Hepatocyte (in vitro differentiated cells): ENCODE results near the gene PDE4D. TPM values are rescaled to one million over a fixed set of nuclear protein-coding genes. Genes with fewer than 3 reads are reported as not detected.
A peak's percentile ranks its signal among the peaks of the same experiment; 100 is the strongest.

Experiments used
- DNase-seq: peaks from one replicate; pipeline ENCODE4 v3.0.0-alpha.2; 2016; ENCODE audit warnings: low spot score
- H2AFZ ChIP-seq: fragments of 200-600 bp; sonication (generic); 2 replicates; pipeline ENCODE4 v1.6.0; 2016; ENCODE audit warnings: antibody characterized with exemption, mild to moderate bottlenecking
- H3K27ac ChIP-seq: fragments of 200-600 bp; sonication (generic); 2 replicates; pipeline ENCODE4 v1.5.1; 2016; ENCODE audit warnings: mild to moderate bottlenecking
- H3K27me3 ChIP-seq: fragments of 200-600 bp; sonication (generic); 2 replicates; pipeline ENCODE4 v1.6.1; 2016
- H3K36me3 ChIP-seq: fragments of 200-600 bp; sonication (generic); replicated peaks from 2 replicates; pipeline ENCODE4 v1.5.1; 2016; ENCODE audit warnings: low read depth; ENCODE audit not compliant: insufficient read depth
- H3K4me1 ChIP-seq: fragments of 200-600 bp; sonication (generic); 2 replicates; pipeline ENCODE4 v1.5.1; 2016; ENCODE audit warnings: mild to moderate bottlenecking, moderate library complexity; ENCODE audit not compliant: insufficient read depth
- H3K4me2 ChIP-seq: fragments of 200-600 bp; sonication (generic); 2 replicates; pipeline ENCODE4 v1.6.0; 2016
- H3K4me3 ChIP-seq: fragments of 200-600 bp; sonication (generic); 2 replicates; pipeline ENCODE4 v1.5.1; 2016; ENCODE audit warnings: mild to moderate bottlenecking
- H3K79me2 ChIP-seq: fragments of 200-600 bp; sonication (generic); 2 replicates; pipeline ENCODE4 v1.6.0; 2017; ENCODE audit warnings: mild to moderate bottlenecking
- H3K9me2 ChIP-seq: fragments of 200-600 bp; sonication (generic); replicated peaks from 2 replicates; pipeline ENCODE4 v1.6.0; 2017; ENCODE audit warnings: mild to moderate bottlenecking; ENCODE audit not compliant: insufficient read depth
- H3K9me3 ChIP-seq: fragments of 200-600 bp; sonication (generic); 2 replicates; pipeline ENCODE4 v1.5.1; 2016; ENCODE audit warnings: low read depth, mild to moderate bottlenecking
- H4K20me1 ChIP-seq: fragments of 200-600 bp; sonication (generic); 2 replicates; pipeline ENCODE4 v1.6.0; 2016; ENCODE audit warnings: mild to moderate bottlenecking; ENCODE audit not compliant: insufficient read depth, poor library complexity, severe bottlenecking
- EZH2 ChIP-seq: fragments of 200-600 bp; sonication (generic); IDR thresholded peaks from 2 replicates; pipeline ENCODE4 v1.6.1; 2016; ENCODE audit warnings: antibody characterized with exemption, mild to moderate bottlenecking, borderline replicate concordance
- EZH2phosphoT487 ChIP-seq: fragments of 200-600 bp; sonication (generic); IDR thresholded peaks from one replicate; pipeline ENCODE4 v1.6.1; 2018; ENCODE audit warnings: antibody characterized with exemption, mild to moderate bottlenecking, low read depth, moderate library complexity; ENCODE audit not compliant: unreplicated experiment, severe bottlenecking
- WGBS: methylation state at CpG from one replicate; pipeline ENCODE4 v1.1.6; 2016; ENCODE audit warnings: low lambda C conversion rate; ENCODE audit errors: missing lambda C conversion rate; 5-methylcytosine and 5-hydroxymethylcytosine counted together
- polyA plus RNA-seq: library from polyadenylated mRNA; unstranded; fragments of >200 nt; fragmentation: Nextera tagmentation; extraction: Ambion mirVana; gene quantifications from 2 replicates; pipeline ENCODE4 v1.2.1, GENCODE V29; 2016
- total RNA-seq: library from RNA; depleted of rRNA; stranded (reverse); fragments of >200 nt; gene quantifications from 2 replicates; pipeline ENCODE4 v1.2.3, GENCODE V29; 2014
- TF ChIP-seq, protein P1 (sequence below): fragments of 200-600 bp; sonication (generic); IDR thresholded peaks from 2 replicates; pipeline ENCODE4 v1.5.1; 2016; ENCODE audit warnings: antibody characterized with exemption, mild to moderate bottlenecking; ENCODE audit not compliant: poor library complexity

PDE4D gene
- total and polyA plus RNA-seq, 2 experiments from 2014 or later: 14.5 to 45.2 TPM

GRCh38 chr5:58929726-58930125, 963.8 kb downstream of the PDE4D start:
- H3K9me3 ChIP-seq: no peaks in the 10 kb centered on the region
- no peak overlapping the region for H3K4me3 ChIP-seq
- no peak overlapping the region for H3K27ac ChIP-seq
- no peaks in the 10 kb centered on the region for H4K20me1 ChIP-seq
- no peaks in the 10 kb centered on the region for H3K9me2 ChIP-seq
- H3K4me1 ChIP-seq: no peaks in the 10 kb centered on the region
- H3K36me3 ChIP-seq: no peaks in the 10 kb centered on the region
- no peaks in the 10 kb centered on the region for H3K79me2 ChIP-seq
- no peak overlapping the region for H3K4me2 ChIP-seq
- H3K27me3 ChIP-seq: no peaks in the 10 kb centered on the region
- H2AFZ ChIP-seq: no peak overlapping the region
- no peak for DNase-seq
- WGBS: 100% methylated on average over 1 of the region's 1 CpG
- no peak for TF ChIP-seq EZH2
- no peak for TF ChIP-seq EZH2phosphoT487
- TF ChIP-seq, protein P1, sequence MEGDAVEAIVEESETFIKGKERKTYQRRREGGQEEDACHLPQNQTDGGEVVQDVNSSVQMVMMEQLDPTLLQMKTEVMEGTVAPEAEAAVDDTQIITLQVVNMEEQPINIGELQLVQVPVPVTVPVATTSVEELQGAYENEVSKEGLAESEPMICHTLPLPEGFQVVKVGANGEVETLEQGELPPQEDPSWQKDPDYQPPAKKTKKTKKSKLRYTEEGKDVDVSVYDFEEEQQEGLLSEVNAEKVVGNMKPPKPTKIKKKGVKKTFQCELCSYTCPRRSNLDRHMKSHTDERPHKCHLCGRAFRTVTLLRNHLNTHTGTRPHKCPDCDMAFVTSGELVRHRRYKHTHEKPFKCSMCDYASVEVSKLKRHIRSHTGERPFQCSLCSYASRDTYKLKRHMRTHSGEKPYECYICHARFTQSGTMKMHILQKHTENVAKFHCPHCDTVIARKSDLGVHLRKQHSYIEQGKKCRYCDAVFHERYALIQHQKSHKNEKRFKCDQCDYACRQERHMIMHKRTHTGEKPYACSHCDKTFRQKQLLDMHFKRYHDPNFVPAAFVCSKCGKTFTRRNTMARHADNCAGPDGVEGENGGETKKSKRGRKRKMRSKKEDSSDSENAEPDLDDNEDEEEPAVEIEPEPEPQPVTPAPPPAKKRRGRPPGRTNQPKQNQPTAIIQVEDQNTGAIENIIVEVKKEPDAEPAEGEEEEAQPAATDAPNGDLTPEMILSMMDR: no peak

DNA sequence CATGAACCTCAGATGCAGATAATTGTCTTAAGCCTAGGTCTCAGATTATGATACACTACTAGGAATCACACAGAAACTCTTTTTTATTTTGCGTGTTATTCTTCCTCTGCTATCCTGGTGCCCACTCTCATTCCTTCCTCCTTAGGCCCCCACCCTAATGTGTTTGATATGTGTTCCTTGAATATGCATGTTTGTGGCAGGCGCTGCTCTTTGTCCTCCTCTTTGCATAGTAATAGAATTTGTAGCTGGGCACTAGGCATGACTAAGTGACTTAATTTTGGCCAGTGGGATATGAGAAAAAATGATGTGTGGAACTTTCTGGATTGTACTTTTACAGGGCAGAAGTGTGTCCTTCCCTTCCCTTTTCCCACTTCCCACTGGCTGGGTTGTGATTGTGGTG, 965.6 kb downstream of the PDE4D start:
- Histone ChIP-seq H3K9me3 (no peaks in the 10 kb centered on the region), H4K20me1 (no peaks in the 10 kb centered on the region), H3K79me2 (no peaks in the 10 kb centered on the region), H3K9me2 (no peaks in the 10 kb centered on the region), H3K4me2 (no peak overlapping the region), H3K27me3 (no peaks in the 10 kb centered on the region), H2AFZ (no peak overlapping the region), H3K4me1 (no peaks in the 10 kb centered on the region), H3K36me3 (no peaks in the 10 kb centered on the region), H3K27ac (no peak overlapping the region), H3K4me3 (no peak overlapping the region)
- no peak for DNase-seq
- 84% methylated on average over 2 of the region's 2 CpGs for WGBS
- TF ChIP-seq EZH2phosphoT487 (no peak), EZH2 (no peak)
- TF ChIP-seq, protein P1: no peak

DNA sequence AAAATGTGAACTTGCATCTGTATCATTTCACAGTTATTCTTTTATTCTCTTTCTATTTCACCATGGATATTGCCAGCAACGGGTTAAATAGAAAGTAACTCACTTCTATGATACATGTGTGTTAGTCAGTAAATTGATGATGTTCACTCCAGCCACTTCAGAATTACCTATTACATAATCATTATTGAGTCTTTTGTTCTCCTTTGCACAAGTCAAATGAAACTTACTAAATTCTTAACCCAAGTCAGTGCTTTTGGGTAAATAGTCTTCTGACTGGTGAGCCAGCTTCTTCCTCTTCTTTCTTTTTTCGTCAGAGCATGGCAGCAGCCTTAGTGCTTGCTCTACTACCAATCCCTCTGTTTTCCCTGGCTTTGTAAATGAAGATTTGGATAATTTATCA, 966.3 kb downstream of the PDE4D start:
- no peak for TF ChIP-seq EZH2phosphoT487
- TF ChIP-seq, protein P1: no peak
- Histone ChIP-seq H4K20me1 (no peaks in the 10 kb centered on the region), H3K36me3 (no peaks in the 10 kb centered on the region), H3K27me3 (no peaks in the 10 kb centered on the region), H3K79me2 (no peaks in the 10 kb centered on the region), H3K9me2 (no peaks in the 10 kb centered on the region), H2AFZ (no peak overlapping the region), H3K4me1 (no peaks in the 10 kb centered on the region), H3K9me3 (no peaks in the 10 kb centered on the region), H3K4me2 (no peak overlapping the region), H3K27ac (no peak overlapping the region), H3K4me3 (no peak overlapping the region)
- WGBS: 65% methylated on average over 2 of the region's 2 CpGs
- no peak for DNase-seq

DNA sequence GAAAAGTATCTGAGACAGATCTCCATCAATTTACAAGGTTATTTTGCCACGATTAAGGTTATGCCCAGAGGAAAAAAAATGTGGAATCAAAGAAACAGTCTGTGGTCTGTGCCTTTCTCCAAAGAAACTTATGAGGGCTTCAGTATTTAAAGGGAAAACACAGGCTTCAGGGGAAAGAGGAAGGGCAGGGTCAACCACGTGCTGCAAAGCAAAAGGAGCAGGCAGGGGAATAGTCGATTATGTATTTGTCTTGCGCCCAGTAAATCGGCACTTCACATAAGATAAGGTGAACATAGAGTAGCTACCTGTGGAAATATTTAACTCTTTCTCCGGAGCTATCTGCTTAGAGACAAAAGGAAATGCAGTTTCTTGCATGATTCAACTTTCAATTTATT, 967.0 kb downstream of the PDE4D start:
- no peak for TF ChIP-seq EZH2
- TF ChIP-seq, protein P1: no peak
- no peak for TF ChIP-seq EZH2phosphoT487

More for the DNA sequence above, 967.0 kb downstream of the PDE4D start:
- Histone ChIP-seq H3K9me2 (no peaks in the 10 kb centered on the region), H3K36me3 (no peaks in the 10 kb centered on the region), H3K4me1 (no peaks in the 10 kb centered on the region), H3K4me2 (peak overlapping the region; percentile 52), H3K27me3 (no peaks in the 10 kb centered on the region), H3K79me2 (no peaks in the 10 kb centered on the region), H3K27ac (no peak overlapping the region), H3K4me3 (no peak overlapping the region), H2AFZ (no peak overlapping the region), H4K20me1 (no peaks in the 10 kb centered on the region), H3K9me3 (no peaks in the 10 kb centered on the region)
- no peak for DNase-seq
- WGBS: 32% methylated on average over 6 of the region's 6 CpGs
